Nucleus accumbens (tissue), 56 donors: ENCODE measurements around the gene LRMDA.
"Not testable (repeated sequence)": the region's sequence is repeated elsewhere in the genome, so short reads cannot be mapped to it uniquely, and the experiment has no call there.

Source experiments
- DNase-seq, 56 donors: peaks; one replicate each; lab custom pipeline; 2025; lab: John Stamatoyannopoulos, UW

Gene LRMDA

GRCh38 chr10:76555067-76555670 is 1123.7 kb downstream of the LRMDA start:
- DNase-seq, result no peak

GRCh38 chr10:76557366-76557765 is 1125.9 kb downstream of the LRMDA start:
- no peak for DNase-seq

- no peak for DNase-seq
Observed at GRCh38 chr10:76558586-76558985, 1127.2 kb downstream of the LRMDA start.

GRCh38 chr10:76558996-76559891 is 1127.8 kb downstream of the LRMDA start:
- DNase-seq, result no peak

- DNase-seq, result no peak
Observed at GRCh38 chr10:76559892-76560220, 1128.4 kb downstream of the LRMDA start.

GRCh38 chr10:76560338-76560737 is 1128.9 kb downstream of the LRMDA start:
- DNase-seq, result no peak

- no peak for DNase-seq
Observed at GRCh38 chr10:76563286-76563685, 1131.9 kb downstream of the LRMDA start.

- no peak for DNase-seq
Observed at GRCh38 chr10:76572021-76572420, 1140.6 kb downstream of the LRMDA start.

GRCh38 chr10:76576276-76576962 is 1145.0 kb downstream of the LRMDA start:
- no peak for DNase-seq

- no peak for DNase-seq
Observed at GRCh38 chr10:76577455-76577854, 1146.0 kb downstream of the LRMDA start.

GRCh38 chr10:76581506-76582256 is 1150.3 kb downstream of the LRMDA start:
- no peak for DNase-seq

GRCh38 chr10:76582531-76582930 is 1151.1 kb downstream of the LRMDA start:
- DNase-seq, result no peak

- no peak for DNase-seq
Observed at GRCh38 chr10:76583711-76584161, 1152.3 kb downstream of the LRMDA start.

GRCh38 chr10:76584466-76584865 is 1153.0 kb downstream of the LRMDA start:
- not testable (repeated sequence) for DNase-seq
